Astrocyte of the cerebellum (primary cell): ENCODE measurements around the gene ATRIP.

ENCODE experiments used
- DNase-seq: peaks from one replicate; pipeline ENCODE4 v3.0.0-alpha.2; 2011; ENCODE audit warnings: low read depth
- H3K4me3 ChIP-seq: 2 replicates; pipeline ENCODE4 v1.5.1; 2011; ENCODE audit warnings: mild to moderate bottlenecking, low read depth, low read length, moderate library complexity
- CTCF ChIP-seq: IDR thresholded peaks from 2 replicates; pipeline ENCODE4 v1.5.1; 2012; ENCODE audit warnings: low read length, low read depth, moderate library complexity, mild to moderate bottlenecking; ENCODE audit errors: missing control alignments
- in situ Hi-C: cut with HindIII; loops from 2 replicates; pipeline ENCODE4 v1.10.0; 2017; ENCODE audit warnings: low sequenced_read_pairs

ATRIP gene

GRCh38 chr3:48402281-48402732 is 44.2 kb upstream of the ATRIP start:
- in situ Hi-C loops = no loop called here
- H3K4me3 ChIP-seq = no peak overlapping the region
- peak; percentile 93 for DNase-seq
- no peak for TF ChIP-seq CTCF

- TF ChIP-seq CTCF = no peak
- H3K4me3 ChIP-seq = no peak overlapping the region
- in situ Hi-C loops = no loop called here
- DNase-seq = no peak
Observed at GRCh38 chr3:48402907-48403306, 43.6 kb upstream of the ATRIP start.

- H3K4me3 ChIP-seq = no peak overlapping the region
- no peak for TF ChIP-seq CTCF
- DNase-seq = no peak
- in situ Hi-C loops = no loop called here
Observed at GRCh38 chr3:48403533-48404439, 42.8 kb upstream of the ATRIP start.

- TF ChIP-seq CTCF = no peak
- DNase-seq = no peak
- in situ Hi-C loops = no loop called here
- H3K4me3 ChIP-seq = no peak overlapping the region
Observed at GRCh38 chr3:48404440-48405342, 41.8 kb upstream of the ATRIP start.

GRCh38 chr3:48405343-48405881 is 41.1 kb upstream of the ATRIP start:
- in situ Hi-C loops = no loop called here
- DNase-seq = no peak

More at GRCh38 chr3:48405343-48405881, 41.1 kb upstream of the ATRIP start:
- TF ChIP-seq CTCF = no peak
- H3K4me3 ChIP-seq = no peak overlapping the region
